K562 (cell line): ENCODE measurements around the gene PDK1.

Source experiments
- CBX2 ChIP-seq: fragments of 200-600 bp; sonication (generic); IDR thresholded peaks from one replicate; pipeline ENCODE4 v1.6.1; 2012; ENCODE audit warnings: mild to moderate bottlenecking, low read length, inconsistent platforms; ENCODE audit not compliant: insufficient read depth, poor library complexity, severe bottlenecking
- KAT2B ChIP-seq: IDR thresholded peaks from one replicate; pipeline ENCODE4 v1.6.1; 2012; ENCODE audit warnings: low read depth, mild to moderate bottlenecking, control low read depth, inconsistent platforms, low read length, moderate library complexity
- KLF10 ChIP-seq: fragments of 250-450 bp; sonication (Bioruptor Pico); IDR thresholded peaks from 2 replicates; pipeline ENCODE4 v1.6.1; 2021; ENCODE audit warnings: matching md5 sums
- MAX ChIP-seq: sonication (generic); formaldehyde crosslinking; IDR thresholded peaks from 2 replicates; pipeline ENCODE4 v1.9.0; 2022; ENCODE audit warnings: mild to moderate bottlenecking, missing genetic modification reagents
- MYBL2 ChIP-seq, 2 experiments: fragments of 450-650 bp in 1 of 2; sonication (generic) in 1 of 2; formaldehyde crosslinking in 1 of 2; IDR thresholded peaks; 2 replicates each; pipeline versions ENCODE4 v1.6.1 to v1.8.1; 2017 to 2022; ENCODE audit warnings: borderline replicate concordance in 1 of 2, inconsistent platforms in 1 of 2, low read depth in 1 of 2, mild to moderate bottlenecking in 1 of 2, missing genetic modification reagents in 1 of 2, moderate library complexity in 1 of 2
- REST ChIP-seq, 2 experiments: fragments of 450-650 bp; formaldehyde crosslinking in 1 of 2; IDR thresholded peaks; 2 replicates each; pipeline versions ENCODE4 v1.4.0 to v1.6.1; 2014 to 2020; ENCODE audit warnings: mild to moderate bottlenecking in 2 of 2, borderline replicate concordance in 1 of 2, low read depth in 1 of 2
- ZSCAN32 ChIP-seq: fragments of 450-650 bp; formaldehyde crosslinking; IDR thresholded peaks from 2 replicates; pipeline ENCODE4 v1.4.0; 2020; ENCODE audit warnings: mild to moderate bottlenecking, moderate library complexity

- TF ChIP-seq CBX2 (no peak), KAT2B (no peak), REST (IDR thresholded peaks at IDR 0.05; ENCODE audit: borderline replicate concordance) (no peak), REST (CRISPR knock-in tag; IDR thresholded peaks at IDR 0.05; ENCODE audit: low read depth) (no peak), KLF10 (CRISPR knock-in tag) (no peak), ZSCAN32 (CRISPR knock-in tag) (no peak), MYBL2 (IDR thresholded peaks at IDR 0.05; ENCODE audit: low read depth) (no peak), MYBL2 (CRISPR knock-in tag; IDR thresholded peaks at IDR 0.05; ENCODE audit: borderline replicate concordance) (no peak), MAX (CRISPR knock-in tag) (no peak)
Observed at GRCh38 chr2:172597176-172597842, 41.4 kb downstream of the PDK1 start.
